ENCODE data around the gene STXBP4.

DNA sequence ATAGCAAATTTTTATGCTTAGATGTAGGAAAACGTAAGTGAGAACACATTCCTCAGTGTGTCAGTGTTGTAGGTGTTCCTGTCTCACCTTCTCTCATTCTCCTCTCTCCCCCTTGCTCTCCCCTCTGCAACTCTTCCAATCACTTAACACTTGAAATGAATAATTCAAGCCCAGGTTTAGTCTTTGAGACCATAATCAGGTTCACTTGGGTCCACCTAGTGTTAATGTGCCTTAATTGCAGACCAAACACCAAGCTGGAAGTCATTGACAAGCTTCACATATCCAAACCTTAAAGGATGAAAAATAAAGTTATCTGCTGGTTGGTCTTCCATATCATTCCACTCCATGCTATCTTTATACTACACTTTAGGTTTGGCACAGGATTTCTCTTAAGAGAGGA, 37.0 kb downstream of the STXBP4 start:
- TF ChIP-seq, protein P1, sequence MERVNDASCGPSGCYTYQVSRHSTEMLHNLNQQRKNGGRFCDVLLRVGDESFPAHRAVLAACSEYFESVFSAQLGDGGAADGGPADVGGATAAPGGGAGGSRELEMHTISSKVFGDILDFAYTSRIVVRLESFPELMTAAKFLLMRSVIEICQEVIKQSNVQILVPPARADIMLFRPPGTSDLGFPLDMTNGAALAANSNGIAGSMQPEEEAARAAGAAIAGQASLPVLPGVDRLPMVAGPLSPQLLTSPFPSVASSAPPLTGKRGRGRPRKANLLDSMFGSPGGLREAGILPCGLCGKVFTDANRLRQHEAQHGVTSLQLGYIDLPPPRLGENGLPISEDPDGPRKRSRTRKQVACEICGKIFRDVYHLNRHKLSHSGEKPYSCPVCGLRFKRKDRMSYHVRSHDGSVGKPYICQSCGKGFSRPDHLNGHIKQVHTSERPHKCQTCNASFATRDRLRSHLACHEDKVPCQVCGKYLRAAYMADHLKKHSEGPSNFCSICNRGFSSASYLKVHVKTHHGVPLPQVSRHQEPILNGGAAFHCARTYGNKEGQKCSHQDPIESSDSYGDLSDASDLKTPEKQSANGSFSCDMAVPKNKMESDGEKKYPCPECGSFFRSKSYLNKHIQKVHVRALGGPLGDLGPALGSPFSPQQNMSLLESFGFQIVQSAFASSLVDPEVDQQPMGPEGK (CRISPR knock-in tag; IDR thresholded peaks at IDR 0.05; ENCODE audit: borderline replicate concordance), result no peak
- TF ChIP-seq PPARA (CRISPR knock-in tag; IDR thresholded peaks at IDR 0.05; ENCODE audit: borderline replicate concordance) (no peak), ARNTL (CRISPR knock-in tag; IDR thresholded peaks at IDR 0.05; ENCODE audit: borderline replicate concordance, low read depth) (no peak), TCF4 (CRISPR knock-in tag; IDR thresholded peaks at IDR 0.05; ENCODE audit: borderline replicate concordance) (no peak)
- TF ChIP-seq, protein P2, sequence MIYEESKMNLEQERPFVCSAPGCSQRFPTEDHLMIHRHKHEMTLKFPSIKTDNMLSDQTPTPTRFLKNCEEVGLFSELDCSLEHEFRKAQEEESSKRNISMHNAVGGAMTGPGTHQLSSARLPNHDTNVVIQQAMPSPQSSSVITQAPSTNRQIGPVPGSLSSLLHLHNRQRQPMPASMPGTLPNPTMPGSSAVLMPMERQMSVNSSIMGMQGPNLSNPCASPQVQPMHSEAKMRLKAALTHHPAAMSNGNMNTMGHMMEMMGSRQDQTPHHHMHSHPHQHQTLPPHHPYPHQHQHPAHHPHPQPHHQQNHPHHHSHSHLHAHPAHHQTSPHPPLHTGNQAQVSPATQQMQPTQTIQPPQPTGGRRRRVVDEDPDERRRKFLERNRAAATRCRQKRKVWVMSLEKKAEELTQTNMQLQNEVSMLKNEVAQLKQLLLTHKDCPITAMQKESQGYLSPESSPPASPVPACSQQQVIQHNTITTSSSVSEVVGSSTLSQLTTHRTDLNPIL (CRISPR knock-in tag; IDR thresholded peaks at IDR 0.05; ENCODE audit: low read depth), result no peak
